GM12873 (cell line): ENCODE data around the gene LYPD1.

Experiments used
- TF ChIP-seq, protein P1 (sequence below): IDR thresholded peaks from 2 replicates; pipeline ENCODE4 v1.5.1; 2012; ENCODE audit warnings: low read depth, mild to moderate bottlenecking, moderate library complexity, low read length, control low read depth; ENCODE audit not compliant: insufficient read depth; ENCODE audit errors: missing control alignments

LYPD1 gene

DNA sequence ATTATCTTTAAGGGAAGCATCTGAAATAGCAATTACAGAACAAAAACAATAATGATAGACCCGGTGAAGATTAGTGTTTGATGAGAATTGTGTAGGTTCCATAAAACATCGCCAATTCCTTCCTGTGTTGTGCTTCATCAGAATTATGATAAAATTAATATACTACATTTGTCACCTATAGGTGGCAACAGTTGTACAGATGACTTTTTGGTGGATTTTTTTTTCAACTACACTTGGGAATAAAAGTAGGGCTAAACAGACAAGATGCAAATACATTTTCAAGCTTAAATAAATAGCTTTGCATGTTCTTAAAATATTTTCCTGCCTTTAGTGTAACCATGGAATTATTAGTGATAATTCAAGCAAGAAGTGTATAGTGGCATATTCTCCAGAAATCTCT lies 7.0 kb upstream of the LYPD1 start:
- TF ChIP-seq, protein P1, sequence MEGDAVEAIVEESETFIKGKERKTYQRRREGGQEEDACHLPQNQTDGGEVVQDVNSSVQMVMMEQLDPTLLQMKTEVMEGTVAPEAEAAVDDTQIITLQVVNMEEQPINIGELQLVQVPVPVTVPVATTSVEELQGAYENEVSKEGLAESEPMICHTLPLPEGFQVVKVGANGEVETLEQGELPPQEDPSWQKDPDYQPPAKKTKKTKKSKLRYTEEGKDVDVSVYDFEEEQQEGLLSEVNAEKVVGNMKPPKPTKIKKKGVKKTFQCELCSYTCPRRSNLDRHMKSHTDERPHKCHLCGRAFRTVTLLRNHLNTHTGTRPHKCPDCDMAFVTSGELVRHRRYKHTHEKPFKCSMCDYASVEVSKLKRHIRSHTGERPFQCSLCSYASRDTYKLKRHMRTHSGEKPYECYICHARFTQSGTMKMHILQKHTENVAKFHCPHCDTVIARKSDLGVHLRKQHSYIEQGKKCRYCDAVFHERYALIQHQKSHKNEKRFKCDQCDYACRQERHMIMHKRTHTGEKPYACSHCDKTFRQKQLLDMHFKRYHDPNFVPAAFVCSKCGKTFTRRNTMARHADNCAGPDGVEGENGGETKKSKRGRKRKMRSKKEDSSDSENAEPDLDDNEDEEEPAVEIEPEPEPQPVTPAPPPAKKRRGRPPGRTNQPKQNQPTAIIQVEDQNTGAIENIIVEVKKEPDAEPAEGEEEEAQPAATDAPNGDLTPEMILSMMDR, result peak; percentile 5

GRCh38 chr2:132671151-132671835 lies 1.3 kb upstream of the LYPD1 start:
- TF ChIP-seq, protein P1, result no peak

- TF ChIP-seq, protein P1, result no peak
These were observed 618 bp upstream of the LYPD1 start for GRCh38 chr2:132670496-132671150.

- TF ChIP-seq, protein P1, result no peak
These were observed 758 bp downstream of the LYPD1 start for GRCh38 chr2:132668987-132669907.

GRCh38 chr2:132668189-132668823 lies 1.7 kb downstream of the LYPD1 start:
- TF ChIP-seq, protein P1, result no peak

- TF ChIP-seq, protein P1, result no peak
These were observed 2.3 kb downstream of the LYPD1 start for GRCh38 chr2:132667706-132668105.
